NCI-H2227 (cell line): ENCODE data around the gene OTOF.

Experiments used
- DNase-seq: peaks from one replicate; lab custom pipeline; 2025; ENCODE audit not compliant: unreplicated experiment; lab: John Stamatoyannopoulos, UW

The OTOF gene

DNA sequence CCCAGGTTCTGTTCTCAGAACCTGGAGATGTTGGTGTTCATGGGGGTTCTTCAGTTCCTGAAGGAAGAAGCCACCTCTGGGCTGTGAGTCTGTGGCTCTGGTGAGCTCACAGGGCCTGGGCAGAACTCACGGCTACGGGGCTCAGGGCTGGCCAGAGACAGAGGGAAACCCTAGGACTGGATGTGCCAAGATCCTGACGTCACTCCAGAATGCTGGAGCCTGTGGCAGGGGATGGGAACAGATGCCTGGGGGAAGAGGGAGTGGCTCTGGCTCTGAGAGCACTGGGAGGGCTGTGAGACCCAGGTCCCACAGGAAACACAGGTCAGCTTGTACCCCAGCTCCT is at the start of gene OTOF:
Gene OTOF, minus strand, starts transcription at position 214 of the 343 bp plus-strand sequence.
- DNase-seq: no peak

DNA sequence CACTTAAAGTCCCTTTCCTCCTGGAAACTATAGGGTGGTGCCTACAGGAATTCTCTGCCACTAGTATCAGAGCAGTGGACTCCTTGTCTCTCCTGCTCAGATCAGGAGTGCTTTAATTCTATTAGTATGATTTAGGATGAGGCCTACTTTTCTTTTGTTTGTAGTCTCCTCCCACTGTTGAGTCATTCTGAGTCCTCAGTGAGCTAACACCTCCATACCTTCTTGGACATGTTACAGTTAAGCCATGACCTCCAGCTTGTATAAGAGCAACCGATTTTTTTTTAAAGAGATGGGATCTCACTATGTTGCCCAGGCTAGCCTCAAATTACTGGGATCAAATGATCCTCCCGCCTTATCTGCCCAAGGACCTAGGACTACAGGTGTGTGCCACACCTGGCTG is 48.7 kb upstream of the OTOF start:
- no peak for DNase-seq

DNA sequence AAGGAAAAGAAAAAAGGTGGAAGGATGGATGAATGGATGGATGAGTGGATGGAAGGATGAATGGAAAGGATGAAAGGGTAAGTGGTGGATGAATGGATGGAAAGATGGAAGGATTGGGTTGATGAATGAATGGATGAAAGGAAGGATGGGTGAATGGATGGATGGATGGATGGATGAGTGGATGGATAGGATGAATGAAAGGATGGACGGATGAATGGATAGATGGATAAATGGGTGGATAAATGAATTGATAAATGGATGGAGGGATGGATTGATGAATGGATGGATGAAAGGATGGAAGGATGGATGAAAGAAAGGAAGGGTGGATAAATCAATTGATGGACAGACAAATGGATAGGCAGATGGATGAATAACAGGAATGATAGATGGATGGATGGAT is 48.2 kb upstream of the OTOF start:
- no peak for DNase-seq

DNA sequence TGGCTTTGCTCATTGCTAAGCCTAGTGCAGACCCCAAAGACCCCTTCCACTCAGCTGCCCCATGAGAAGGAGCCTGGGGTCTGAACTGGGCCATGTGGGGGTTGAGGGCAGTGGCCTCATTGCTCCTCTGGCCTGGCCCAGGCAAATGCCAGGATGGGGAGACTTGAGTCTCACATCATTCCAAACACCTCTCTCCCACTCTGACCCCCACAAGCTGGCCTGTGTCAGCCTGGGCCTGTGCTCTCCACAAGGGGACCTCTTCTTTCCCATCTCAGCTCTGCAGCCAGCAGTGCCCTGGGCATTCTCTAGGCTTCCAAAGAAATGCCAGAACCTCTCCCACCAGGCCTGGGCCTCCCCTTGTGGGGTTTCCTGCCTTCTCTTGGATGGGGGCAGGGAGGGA is 45.8 kb upstream of the OTOF start:
- no peak for DNase-seq

DNA sequence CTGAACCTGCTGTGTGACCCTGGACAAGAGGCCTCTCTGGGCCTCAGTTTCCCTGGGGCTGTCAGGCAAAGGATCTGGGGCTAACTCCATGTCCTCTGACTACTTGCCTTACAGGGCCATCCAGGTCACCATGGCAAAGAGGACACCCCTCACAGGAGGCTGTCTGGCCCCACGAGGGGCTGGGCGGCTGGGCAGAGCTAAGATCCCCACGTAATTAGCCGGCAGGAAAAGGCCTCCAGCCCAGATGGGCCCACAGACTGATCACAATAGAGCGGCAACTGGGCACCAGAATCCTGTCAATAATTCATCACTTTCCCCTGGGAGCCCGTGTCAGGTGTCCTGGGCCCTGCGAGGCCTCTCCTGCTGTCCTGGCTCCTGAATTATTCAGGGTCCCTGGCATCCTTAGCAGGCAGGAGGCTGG is 44.8 kb upstream of the OTOF start:
- DNase-seq: no peak

DNA sequence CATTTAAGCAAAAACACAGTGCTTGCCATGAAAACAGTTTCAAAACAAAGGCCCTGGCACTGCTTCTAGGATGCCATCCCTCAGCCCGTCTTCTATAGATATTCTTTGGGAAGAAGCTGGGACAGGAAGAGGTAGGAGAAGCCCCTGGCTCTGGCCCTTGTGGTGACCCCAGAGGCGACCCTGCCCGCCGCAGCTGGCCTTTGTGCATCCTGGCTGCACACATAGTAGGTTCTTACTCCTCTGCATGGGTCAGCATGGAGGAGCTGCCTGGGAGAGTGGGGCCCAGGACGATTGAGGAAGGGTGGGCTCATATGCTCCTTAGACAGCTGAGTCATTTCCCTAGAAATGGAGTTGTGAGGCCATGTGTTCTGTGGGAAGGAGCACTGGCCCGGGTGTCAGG is 44.4 kb upstream of the OTOF start:
- no peak for DNase-seq

DNA sequence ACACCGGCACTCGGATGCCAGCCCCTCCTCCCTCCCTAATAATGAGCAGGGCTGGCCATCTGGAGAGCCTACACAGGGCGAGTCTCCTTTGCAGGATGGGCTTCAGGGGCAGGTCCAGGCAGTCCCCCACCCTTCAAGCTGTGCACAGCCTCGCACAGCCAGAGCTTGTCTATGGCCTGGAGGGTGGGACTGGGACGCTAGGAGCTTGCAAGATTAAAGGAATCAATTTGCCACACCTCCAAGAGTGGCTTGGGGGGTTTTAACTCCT is 43.9 kb upstream of the OTOF start:
- DNase-seq: peak; percentile 7

DNA sequence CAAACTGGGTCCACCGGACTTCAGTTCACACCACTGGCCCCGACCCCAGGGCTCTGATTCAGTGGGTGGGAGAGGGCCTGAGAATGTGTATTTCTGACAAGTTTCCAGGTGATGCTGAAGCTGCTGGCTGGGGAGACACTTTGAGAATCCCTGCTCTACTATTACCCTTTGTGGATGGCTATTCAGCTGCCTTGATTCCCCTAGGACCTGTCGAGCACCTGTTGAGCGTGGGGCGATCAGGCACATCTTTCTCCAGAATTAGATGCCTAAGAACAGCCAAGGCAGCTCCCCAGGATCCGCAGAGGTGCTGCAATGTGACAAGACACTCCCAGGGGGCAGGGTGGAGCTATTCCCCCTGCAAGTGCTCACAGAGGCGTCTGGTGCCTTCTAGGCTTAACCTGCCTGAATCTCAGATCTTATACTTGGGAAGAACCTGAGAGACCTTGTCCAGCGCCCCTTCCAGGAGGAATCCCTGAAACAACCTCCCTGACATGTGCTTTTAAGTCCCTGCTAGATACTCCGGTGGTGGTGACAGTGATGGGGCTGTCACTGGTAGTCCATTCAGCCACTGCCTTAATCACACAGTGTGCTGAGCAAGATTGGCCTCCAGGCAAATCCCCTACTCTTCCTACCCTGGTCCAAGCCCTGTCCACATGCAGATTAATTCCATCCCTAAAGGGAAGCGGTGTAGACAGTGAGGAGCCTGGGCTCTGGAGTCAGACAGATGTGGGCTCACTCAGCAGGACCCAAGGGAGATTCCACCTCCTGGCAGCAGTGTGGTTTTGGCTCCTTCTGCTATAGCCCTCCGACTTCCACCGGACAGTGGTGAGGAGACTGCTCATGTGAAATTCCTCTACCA is 43.4 kb upstream of the OTOF start:
- DNase-seq: peak; percentile 29

DNA sequence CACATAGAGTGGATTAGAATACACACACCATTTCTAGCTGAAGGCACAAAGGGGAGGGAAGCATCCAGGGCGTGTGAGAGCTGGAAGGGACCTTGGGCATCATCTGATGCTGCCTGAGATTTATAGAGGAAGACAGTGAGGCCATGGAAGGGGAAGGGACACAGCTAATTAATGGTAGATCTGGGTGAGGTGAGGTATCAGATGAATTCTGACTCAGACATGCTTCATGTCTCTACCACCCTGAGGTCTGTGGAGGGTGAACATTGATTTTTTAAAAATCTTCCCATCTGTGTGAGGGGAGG is 42.2 kb upstream of the OTOF start:
- no peak for DNase-seq

DNA sequence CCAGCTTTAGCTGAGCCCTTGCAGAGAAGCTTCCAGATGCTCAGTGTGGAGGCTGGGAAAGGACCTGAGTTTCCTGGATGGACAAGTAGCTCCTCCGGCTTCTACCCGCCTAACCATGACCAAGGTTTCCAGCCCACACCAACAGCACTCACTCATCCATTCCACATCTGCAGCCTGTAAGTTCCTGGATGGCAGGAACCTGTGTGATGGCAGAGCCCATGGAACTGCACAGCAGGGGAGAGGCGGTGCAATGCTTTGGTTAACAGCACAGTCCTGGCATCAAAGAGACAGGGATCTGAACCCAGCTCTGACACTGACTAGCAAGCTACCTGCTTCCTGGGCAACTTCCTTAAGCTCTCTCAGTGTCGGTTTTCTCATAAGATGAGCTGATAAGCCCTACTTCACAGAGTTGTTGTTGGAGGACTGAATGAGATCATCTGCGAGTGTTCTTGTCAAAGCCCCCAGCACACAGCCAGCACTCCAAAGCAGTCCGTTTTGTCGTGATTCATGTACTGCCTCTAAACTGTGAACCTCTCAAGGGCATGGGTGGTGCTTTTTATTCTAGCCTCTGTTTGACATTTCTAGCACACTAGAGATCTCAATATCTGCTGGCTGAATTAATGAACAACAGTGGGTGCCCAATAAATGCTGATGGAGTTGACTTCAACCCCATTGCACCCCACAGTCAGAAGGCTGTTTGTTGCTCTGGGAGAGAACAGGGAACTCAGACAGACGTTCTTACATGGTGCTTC is 41.6 kb upstream of the OTOF start:
- DNase-seq: no peak

DNA sequence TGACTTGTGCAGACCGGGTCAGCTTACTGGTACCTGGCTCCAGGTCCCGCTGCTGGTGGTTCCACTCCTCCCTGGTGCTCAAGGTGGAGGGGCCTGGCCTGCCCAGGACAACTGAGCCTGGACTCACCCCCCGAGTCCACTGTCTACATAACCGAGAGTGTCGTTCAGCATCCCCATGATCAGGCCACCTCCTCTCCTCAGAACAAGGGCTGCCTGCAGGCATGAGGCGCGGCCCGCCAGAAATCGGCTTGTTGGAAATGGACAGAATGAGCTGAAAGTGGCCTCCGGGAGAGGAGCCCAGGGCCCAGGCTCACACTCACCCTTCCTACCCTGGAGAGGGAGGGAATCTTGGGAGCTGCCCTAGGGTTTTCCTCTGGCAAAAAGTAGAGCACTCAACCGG is 38.9 kb upstream of the OTOF start:
- DNase-seq: no peak

DNA sequence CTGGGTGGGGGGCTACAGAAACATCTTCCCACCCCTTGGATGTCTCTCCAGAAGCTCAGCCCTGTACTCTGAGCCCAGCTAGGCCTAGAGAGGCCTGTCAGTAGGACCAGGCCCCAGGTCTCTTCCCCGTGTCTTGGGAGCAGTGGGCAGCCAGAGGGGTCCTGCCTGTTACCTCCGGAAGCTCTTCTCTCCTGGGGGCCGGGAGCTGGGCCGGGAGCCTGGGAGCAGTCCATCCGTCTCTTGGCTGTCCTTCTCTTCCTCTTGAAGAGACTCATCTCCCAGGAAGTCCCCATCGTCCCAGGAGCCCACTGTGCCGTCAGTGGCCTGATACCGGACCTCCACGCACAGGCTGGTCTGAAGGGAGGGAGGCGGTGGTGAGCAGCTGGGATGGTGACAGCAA is 38.3 kb upstream of the OTOF start:
- DNase-seq: no peak

DNA sequence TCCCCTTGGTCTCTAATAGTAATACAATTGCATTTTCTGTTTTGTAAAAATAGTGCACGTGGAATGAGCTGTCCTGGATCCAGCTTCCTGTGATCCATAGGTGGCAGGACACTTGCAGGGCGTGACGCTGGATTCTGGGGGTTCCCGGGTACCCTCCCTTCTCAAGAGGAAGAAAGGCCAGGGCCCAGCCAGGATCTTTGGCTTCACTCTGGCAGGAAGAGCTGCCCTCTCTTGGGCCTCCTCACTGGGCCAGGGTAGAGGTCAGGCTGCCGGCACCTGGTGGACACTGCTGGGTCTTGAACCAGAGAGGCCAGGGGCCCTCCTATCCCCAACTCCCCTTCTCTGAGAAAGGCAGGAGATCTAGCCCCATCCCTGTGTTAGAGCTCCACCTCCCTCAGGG is 37.8 kb upstream of the OTOF start:
- DNase-seq: no peak

DNA sequence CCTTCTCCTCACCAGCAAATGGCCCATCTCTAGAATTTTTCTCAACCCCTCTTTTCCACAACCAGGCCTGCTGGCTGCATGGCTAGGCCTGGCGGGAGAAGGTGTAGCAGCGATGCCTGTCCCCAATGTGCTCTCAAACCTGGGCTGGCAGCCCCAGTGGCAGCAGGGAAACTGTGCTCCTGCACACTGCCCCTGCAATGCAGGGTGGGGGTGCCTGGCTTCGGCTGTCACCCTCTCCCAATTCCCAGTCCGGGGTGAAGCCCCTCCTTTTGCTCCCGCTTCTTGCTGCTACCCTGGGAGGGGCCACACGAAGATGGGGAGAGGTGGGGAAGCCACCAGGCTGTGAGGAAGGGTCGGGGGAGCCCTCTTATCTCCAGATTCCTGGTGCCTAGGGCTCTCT is 36.1 kb upstream of the OTOF start:
- DNase-seq: no peak

DNA sequence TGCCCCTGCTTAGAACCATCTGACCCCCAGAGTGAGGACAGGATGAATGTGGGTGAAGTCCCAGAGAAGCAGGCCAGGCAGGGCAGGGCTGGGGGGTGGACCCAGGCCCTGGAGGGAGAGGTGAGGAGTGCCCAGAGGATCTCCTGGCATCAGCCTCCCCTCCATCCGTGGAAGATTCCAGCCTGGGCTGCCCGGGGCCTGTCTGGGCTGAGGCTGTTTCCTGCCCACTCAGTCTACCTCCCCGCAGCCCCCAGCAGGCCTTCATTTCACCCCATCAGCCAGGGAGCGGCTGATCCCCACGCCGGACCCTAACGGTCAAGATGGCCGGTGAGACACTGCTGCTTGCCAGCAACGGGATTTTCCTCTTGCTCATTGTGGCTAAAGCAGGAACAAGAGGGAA is 35.3 kb upstream of the OTOF start:
- no peak for DNase-seq

DNA sequence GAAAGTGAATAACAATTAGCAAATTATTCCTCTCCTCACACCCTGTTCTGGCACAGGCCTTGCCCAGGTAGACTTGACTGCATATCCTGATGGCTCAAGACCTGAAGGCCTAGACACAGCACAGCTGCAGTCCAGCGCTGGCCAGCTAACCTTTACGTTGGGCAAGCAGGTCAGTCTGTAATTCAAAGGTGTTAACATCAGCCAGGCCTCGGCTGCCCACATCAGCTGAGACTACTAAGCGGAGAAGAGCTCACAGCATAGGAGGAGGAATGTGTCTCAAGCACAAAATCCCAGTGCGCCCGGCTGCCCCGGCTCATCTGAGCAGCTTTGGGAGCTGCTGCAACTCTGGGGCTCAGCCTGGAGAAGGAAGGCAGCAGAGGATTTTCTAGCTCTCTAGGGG is 33.5 kb upstream of the OTOF start:
- no peak for DNase-seq

DNA sequence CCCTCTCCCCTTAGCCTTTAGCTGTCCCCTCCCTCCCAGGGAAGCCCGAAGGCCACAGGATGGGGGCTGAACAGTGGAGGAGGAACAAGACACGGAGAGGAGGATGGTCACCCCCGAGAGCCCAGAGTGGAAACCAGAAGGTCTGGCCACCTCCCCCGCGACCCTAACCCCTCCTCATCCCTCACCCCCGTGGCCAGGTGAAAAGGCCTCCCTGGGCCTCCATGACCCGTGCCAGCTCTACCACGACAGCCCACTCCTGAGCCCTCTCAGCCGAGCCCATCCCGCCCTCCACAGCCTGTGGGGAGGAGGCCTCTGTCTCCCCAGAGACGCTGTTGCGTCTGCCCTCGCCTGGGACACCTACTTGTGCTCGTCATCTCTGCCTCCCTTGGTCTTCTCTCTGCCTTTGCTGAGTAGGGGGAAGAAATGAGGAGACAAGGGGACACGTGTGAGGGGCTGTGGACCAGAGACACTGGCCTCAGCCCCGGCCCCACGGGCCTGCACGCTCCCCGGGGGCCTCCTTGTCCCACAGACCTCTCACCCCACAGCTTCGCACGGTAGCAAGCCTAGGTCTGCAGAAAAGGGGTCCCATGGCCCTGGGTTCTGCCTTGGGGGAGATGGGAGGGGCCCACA is 32.5 kb upstream of the OTOF start:
- no peak for DNase-seq

DNA sequence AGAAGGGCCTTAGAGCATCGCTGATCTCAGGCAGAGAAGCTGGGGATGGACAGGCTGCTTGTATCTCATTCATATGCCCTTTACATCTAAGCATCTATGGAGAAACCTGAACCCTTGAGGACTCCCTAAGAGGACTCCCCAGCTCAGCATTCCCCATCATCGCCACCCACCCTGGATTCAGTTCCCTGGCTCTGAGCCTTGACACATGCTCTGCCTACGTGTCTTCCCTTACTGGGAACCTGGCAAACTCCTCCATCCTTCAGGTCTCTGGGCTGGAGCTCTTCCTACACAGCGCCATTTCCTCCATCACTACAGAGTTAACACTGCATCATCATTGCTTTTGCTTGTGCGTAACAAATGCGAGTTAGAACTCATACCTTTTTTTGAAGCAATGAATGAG is 31.2 kb upstream of the OTOF start:
- no peak for DNase-seq

DNA sequence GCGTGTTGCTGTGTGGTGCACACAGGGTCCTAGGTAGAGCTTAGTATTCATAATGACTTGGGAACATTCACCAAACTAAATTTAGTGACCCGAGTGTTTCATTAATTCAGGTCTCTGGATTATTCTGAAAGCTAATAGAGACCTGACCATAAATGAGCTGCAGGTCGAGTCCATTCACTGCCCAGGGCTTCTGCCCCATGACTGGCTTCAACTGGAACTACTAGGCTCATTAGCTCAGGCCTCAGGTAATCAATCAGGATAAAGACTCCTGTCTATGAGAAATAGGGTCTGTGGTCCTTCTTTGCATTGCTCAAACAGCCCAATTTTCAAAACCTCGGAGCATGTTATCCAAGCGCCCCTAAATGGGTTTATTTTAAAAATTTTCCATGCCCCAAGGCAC is 30.0 kb upstream of the OTOF start:
- no peak for DNase-seq

DNA sequence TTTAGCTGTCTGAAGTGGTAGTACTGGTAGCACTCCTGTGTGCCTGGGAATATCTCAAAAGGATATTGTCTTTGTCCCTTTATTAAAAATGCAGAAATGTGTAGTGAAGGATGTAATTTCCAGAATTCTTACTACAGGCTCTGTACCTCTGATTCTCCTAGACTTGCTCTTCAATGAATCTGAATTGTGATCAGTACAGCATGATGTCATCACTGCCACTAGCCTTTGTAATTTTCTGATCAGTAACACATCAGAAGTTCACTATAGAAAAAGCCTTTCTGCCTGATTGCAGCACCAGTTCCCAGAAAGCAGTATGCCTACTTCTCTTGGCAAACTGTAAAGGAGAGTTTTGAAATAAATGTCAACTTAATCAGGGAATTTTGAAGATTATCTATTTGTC is 29.2 kb upstream of the OTOF start:
- DNase-seq: no peak

DNA sequence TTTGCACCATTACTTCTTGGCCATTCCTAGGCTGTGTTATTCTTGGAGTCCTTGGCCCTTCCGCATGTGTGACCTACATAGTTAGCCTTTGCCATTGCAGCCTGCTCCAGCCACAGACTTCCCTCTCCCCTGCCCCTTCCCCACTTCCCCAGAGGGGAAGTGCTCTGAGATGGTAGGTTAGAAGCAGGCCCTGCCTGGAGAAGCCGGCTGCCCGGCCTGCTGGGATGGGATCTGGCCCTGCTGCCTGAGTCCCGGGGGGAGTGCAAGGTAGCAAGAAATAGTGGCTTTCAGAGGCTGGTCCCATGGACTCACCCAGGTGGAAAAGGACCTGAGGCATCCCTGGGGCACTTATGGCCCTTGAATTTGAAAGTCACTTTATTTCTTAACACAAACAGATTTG is 28.4 kb upstream of the OTOF start:
- DNase-seq: no peak

DNA sequence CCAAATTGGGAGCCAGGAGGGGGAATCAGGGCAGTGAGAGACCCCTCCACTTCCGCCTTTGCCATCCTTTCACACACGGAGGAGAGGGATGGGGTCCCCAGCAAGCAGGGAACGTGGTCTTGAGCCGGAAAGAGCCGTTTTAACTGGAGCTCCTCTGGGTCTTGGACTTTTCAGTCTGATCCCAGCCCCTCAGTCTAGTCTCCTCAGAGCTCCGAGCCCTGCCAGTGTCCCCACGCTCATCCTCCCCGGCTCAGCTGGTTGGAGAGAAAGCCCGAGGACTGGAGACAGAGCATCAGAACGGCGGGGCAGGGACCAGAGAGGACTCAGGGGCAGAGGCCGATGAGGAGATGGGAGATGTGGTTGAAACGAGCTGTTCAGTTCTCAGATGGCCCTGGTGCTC is 26.1 kb upstream of the OTOF start:
- peak; percentile 49 for DNase-seq
